Stimulated activated CD8-positive, alpha-beta memory T cell treated with anti-CD3 and anti-CD28 coated beads, Interleukin-4, amount 100 ng/mL, for 48 hours (primary cell): Measurements from ENCODE around the gene ELOVL4.

Experiments
- DNase-seq: peaks from one replicate; pipeline ENCODE4 v3.0.0-alpha.2; 2020

The ELOVL4 gene

GRCh38 chr6:79911992-79912391 is 35.4 kb downstream of the ELOVL4 start:
- DNase-seq, result no peak

- no peak for DNase-seq
Observed at GRCh38 chr6:79909517-79909916, 37.8 kb downstream of the ELOVL4 start.

GRCh38 chr6:79902046-79902445 is 45.3 kb downstream of the ELOVL4 start:
- no peak for DNase-seq

- DNase-seq, result no peak
Observed at GRCh38 chr6:79898076-79898475, 49.3 kb downstream of the ELOVL4 start.

GRCh38 chr6:79896075-79896449 is 51.3 kb downstream of the ELOVL4 start:
- no peak for DNase-seq

GRCh38 chr6:79895382-79896074 is 51.8 kb downstream of the ELOVL4 start:
- DNase-seq, result no peak

GRCh38 chr6:79894939-79895338 is 52.4 kb downstream of the ELOVL4 start:
- DNase-seq, result no peak

- no peak for DNase-seq
Observed at GRCh38 chr6:79888587-79888986, 58.8 kb downstream of the ELOVL4 start.

GRCh38 chr6:79878142-79878748 is 69.1 kb downstream of the ELOVL4 start:
- DNase-seq, result no peak

GRCh38 chr6:79874531-79875134 is 72.7 kb downstream of the ELOVL4 start:
- DNase-seq, result no peak

GRCh38 chr6:79872986-79873385 is 74.4 kb downstream of the ELOVL4 start:
- DNase-seq, result no peak

GRCh38 chr6:79872303-79872702 is 75.0 kb downstream of the ELOVL4 start:
- DNase-seq, result no peak

GRCh38 chr6:79869600-79870084 is 77.7 kb downstream of the ELOVL4 start:
- DNase-seq, result peak; percentile 87

GRCh38 chr6:79869184-79869583 is 78.2 kb downstream of the ELOVL4 start:
- DNase-seq, result no peak

- peak; percentile 28 for DNase-seq
Observed at GRCh38 chr6:79868098-79868722, 79.1 kb downstream of the ELOVL4 start.
